HG03558 (cell line): ENCODE data around the gene MPL.
"Not testable (repeated sequence)": the region's sequence is repeated elsewhere in the genome, so short reads cannot be mapped to it uniquely, and the experiment has no call there.

Source experiments
- ATAC-seq: cut with Tn5 transposase; IDR thresholded peaks from one replicate; pipeline ENCODE4 v1.9.1; 2021; ENCODE audit warnings: moderate number of reproducible peaks; ENCODE audit not compliant: unreplicated experiment; ENCODE audit errors: extremely low read depth

Gene MPL

GRCh38 chr1:43369779-43370178, 32.2 kb downstream of the MPL start:
- not testable (repeated sequence) for ATAC-seq

- no peak for ATAC-seq
Observed at GRCh38 chr1:43370564-43370963, 32.9 kb downstream of the MPL start.

- no peak for ATAC-seq
Observed at GRCh38 chr1:43372172-43372571, 34.6 kb downstream of the MPL start.

- no peak for ATAC-seq
Observed at GRCh38 chr1:43373066-43373940, 35.7 kb downstream of the MPL start.

- ATAC-seq, result no peak
Observed at GRCh38 chr1:43376723-43377235, 39.2 kb downstream of the MPL start.

- no peak for ATAC-seq
Observed at GRCh38 chr1:43377831-43378230, 40.2 kb downstream of the MPL start.

GRCh38 chr1:43379476-43379875, 41.9 kb downstream of the MPL start:
- no peak for ATAC-seq

GRCh38 chr1:43381612-43382011, 44.0 kb downstream of the MPL start:
- ATAC-seq, result no peak

GRCh38 chr1:43382027-43382779, 44.6 kb downstream of the MPL start:
- ATAC-seq, result no peak

- ATAC-seq, result no peak
Observed at GRCh38 chr1:43383449-43383848, 45.8 kb downstream of the MPL start.

GRCh38 chr1:43386676-43387075, 49.1 kb downstream of the MPL start:
- ATAC-seq, result no peak

- no peak for ATAC-seq
Observed at GRCh38 chr1:43387976-43388599, 50.5 kb downstream of the MPL start.

- no peak for ATAC-seq
Observed at GRCh38 chr1:43388613-43389012, 51.0 kb downstream of the MPL start.

GRCh38 chr1:43389326-43390313, 52.0 kb downstream of the MPL start, which contains the start of the genes MED8 and SZT2:
TSS of gene MED8 (minus strand) at chr1:43389800. CDS start at chr1:43389764, 36 bp downstream.
TSS of gene SZT2 (plus strand) at chr1:43389899. CDS start at chr1:43389969, 70 bp downstream.
- ATAC-seq, result peak; percentile 66

GRCh38 chr1:43392702-43393101, 55.1 kb downstream of the MPL start:
- ATAC-seq, result no peak

GRCh38 chr1:43395523-43395922, 57.9 kb downstream of the MPL start:
- ATAC-seq, result no peak

- no peak for ATAC-seq
Observed at GRCh38 chr1:43396059-43396458, 58.4 kb downstream of the MPL start.

- no peak for ATAC-seq
Observed at GRCh38 chr1:43398227-43398626, 60.6 kb downstream of the MPL start.

GRCh38 chr1:43400441-43400840, 62.8 kb downstream of the MPL start:
- not testable (repeated sequence) for ATAC-seq
